T-helper 22 cell (primary cell): ENCODE results near the gene CELF2.

Experiments used
- DNase-seq: peaks from one replicate; pipeline ENCODE4 v3.0.0-alpha.2; 2020; ENCODE audit warnings: low read depth

Gene CELF2

DNA sequence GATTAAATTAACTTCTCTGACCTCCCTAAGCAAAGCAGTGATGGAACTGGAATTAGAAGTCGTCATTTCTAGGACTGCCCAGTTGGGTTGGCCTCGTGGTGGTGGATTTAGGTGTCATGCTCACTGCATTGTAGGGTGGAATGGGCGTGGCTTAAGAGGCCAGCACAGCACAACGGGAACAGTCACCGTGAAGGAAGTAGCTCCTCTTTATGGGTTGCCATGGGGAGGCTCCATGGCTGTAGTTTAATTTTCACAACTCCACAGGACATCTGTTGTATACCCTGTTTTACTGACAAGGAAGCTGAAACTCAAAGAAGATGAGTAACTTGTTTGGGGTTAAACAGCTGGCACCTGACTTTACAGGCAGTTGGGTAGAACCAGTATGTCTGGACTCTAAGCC lies 208.3 kb downstream of the CELF2 start:
- peak; percentile 50 for DNase-seq

DNA sequence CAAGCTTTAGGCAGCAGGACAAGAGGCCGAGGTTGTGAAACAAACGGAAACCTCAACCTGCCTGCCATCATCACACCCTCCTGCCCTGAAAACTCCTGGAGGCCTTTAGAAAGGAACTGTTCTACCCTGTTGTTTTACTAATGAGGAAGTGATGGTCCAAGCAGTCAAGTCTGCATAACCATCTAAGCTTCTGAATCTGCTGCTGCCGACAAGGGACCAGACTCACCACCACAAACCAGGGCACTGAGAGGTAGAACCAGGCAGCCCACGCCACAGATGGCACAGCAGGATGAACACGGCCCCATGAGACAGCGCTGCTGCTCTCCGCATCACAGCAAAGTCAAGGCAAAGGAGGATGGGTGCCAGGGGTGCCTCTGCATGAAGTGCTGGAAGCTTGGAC lies 209.4 kb downstream of the CELF2 start:
- no peak for DNase-seq

DNA sequence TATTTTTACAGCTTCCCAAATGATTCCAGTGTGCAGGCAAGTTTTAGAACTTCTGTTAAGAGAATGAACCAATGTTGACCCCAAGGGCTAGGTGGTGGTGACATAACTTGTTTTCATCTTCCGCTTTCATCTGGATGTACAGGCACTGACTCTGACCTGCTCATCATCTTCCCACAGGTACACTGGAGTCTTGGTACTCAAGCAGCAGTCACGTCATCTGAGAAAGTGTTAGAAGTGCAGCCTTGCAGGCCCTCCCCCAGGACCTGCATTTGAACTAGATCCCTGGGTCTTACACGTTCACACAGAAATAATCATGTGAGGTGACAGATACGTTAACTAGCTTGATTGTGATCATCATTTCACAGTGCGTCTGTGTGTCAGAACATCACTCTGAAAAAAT lies 212.2 kb downstream of the CELF2 start:
- no peak for DNase-seq

- DNase-seq: no peak
Observed at GRCh38 chr10:11230498-11231167, 213.0 kb downstream of the CELF2 start.

DNA sequence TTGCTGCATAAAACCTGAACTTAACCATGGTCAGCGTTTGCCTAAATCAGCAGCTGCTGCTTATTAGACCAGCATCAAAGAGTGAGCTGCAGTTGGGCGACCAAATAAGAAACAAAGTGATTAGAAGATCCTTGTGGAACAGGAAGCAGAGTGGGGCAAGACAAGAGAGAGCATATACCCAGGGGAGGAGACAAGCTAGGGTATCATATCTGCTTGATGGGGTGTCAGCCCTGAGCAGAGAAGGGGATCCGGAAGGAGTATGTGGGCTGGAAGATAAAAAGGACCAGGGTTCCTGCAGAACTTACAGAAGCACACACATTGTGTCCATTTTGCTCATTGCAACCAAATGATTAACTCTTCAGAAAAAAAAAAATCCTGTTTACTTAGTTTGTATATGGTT lies 213.6 kb downstream of the CELF2 start:
- no peak for DNase-seq

- DNase-seq: no peak
Observed at GRCh38 chr10:11232222-11232961, 214.7 kb downstream of the CELF2 start.

DNA sequence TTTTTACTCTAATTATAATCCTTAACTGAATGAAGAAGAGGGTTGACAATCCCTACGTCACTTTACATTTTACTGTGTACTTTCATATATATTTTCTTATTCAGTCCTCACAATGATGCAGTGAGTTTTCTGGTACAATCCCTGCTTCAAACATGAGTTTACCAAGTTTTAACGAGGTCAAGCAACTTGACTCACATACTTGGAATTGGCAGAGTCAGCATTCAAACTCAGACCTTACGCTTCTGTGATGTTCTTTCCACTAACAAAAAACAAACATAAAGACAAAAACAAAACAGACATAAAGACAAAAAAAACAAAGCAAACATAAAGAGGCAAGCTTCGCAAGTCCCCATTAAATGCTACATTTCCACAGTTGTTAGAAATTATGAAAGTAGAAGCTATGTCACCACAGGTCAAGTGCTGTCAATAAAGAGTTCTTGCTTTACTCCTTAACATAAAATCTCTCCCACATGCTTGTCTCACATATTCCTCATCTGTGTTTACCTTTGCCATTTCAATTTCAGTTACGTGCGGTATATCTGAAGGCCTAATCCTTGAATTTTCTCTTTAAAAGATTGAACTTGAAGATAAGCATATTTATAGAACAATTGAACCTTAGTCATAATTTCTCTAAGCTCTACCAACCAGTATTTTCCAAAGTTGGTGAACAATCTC lies 217.3 kb downstream of the CELF2 start:
- DNase-seq: no peak

GRCh38 chr10:11235771-11236170 lies 218.1 kb downstream of the CELF2 start:
- DNase-seq: no peak

GRCh38 chr10:11236234-11236633 lies 218.6 kb downstream of the CELF2 start:
- DNase-seq: peak; percentile 41

- no peak for DNase-seq
Observed at GRCh38 chr10:11237571-11237970, 219.9 kb downstream of the CELF2 start.

DNA sequence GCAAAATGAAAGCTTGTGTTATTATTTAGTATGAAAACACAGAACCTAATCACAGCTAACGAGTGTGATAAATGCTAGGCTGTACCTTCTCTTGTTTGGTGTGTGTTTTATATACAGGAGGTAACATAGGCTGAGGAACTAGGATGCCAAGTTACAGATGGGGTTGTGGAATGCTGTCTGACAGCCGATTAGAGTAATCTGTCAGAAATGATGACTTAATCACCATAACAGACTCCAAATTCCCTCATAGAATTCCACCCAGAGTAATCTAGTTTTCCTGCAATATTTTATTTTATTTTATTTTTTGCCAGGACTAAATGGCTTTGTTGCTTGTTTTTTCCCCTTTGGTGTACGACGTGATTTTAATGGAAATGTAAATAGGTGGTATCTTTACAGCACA lies 221.2 kb downstream of the CELF2 start:
- no peak for DNase-seq

GRCh38 chr10:11240641-11241040 lies 223.0 kb downstream of the CELF2 start:
- DNase-seq: no peak

GRCh38 chr10:11242443-11243387 lies 225.0 kb downstream of the CELF2 start:
- DNase-seq: no peak

GRCh38 chr10:11243425-11244222 lies 226.0 kb downstream of the CELF2 start:
- DNase-seq: no peak

- no peak for DNase-seq
Observed at GRCh38 chr10:11245095-11245479, 227.4 kb downstream of the CELF2 start.

- DNase-seq: no peak
Observed at GRCh38 chr10:11245510-11245909, 227.8 kb downstream of the CELF2 start.

DNA sequence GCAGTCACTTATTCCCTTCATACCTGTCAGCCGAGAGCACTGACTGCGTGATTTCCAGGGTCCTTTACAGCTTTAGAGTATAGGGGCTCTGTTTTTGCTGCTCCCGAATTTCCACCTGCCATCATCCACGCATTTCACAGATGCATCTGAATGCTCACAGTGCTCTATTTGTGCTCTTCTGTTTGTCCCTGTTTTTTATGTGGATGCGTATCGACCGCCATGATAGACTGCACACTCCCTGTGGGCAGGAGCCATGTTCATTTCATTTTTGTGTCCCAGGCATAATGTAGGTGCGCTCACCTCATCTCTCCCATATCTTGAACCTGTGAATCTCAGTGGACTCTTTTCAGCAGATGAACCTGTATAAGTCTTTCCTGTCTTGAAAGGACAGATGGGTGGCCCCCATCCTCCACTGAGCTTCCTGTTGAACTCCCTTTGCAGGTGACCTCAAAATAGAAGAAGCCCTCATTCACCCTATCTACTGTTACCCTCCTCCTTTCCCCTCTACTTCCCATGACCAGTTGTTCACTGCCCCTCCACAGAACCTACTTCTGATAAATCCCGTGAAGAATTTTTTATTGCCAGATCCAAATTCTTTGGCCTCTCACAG lies 228.4 kb downstream of the CELF2 start:
- DNase-seq: no peak

DNA sequence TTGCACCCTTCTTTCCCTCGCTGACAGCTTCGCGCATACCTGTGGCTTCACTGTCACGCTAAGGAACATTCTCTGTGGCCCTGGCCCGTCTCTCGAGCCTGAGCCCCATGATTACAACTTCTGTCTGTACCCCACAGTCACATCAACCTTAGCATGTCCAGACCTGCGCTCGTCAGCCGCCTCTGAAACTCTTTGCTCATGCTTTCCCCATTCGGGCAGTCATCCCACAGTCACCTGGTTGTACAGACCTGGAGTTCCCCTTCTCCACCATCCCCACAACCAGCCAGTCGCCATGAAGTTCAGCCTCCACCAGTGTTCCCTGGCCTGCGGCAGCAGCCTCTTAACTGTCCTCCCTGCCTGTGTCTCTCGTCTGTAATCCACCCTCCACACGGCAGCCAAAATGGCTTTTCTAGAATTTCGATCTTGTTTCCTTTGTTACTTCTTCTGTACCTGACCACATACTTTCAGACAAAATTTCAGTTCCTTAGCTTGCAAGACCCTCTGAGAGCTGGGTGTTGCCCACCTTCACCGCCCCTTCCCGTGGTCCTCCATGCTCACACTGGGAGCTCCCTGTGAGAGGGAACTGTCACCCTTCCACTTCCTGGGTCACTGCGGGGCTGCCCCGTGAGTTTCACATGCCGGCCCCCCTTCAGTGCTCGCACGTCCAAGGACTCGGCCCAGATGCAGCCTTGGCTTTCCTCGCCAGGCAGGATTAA lies 229.2 kb downstream of the CELF2 start:
- no peak for DNase-seq

- DNase-seq: no peak
Observed at GRCh38 chr10:11249152-11249807, 231.6 kb downstream of the CELF2 start.

DNA sequence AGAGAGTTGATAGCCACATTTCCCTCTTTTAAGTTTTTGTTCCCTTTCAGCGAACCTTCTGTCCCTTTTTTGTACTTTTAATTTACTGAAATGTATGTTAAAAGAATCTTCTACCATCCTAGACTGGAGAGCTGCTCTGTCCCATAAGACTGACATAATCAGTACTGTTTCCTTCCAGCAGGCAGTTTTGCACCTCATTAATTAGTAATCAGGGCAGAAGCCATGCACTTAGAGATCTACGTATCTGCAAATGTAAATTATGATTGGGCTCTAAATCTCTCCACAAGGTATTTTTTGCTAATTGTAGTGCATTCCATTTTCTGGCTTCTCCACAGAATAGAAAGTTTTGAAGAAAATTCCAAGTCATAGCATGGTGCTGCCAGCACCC lies 232.1 kb downstream of the CELF2 start:
- DNase-seq: no peak
